K562 (cell line): ENCODE measurements around the gene SIRT3. TPM values are rescaled to one million over a fixed set of nuclear protein-coding genes. Genes with fewer than 3 reads are reported as not detected.

Source experiments
- CSDE1 ChIP-seq, 2 experiments: fragments of 450-650 bp; IDR thresholded peaks; 2 replicates each; pipeline ENCODE4 v1.6.1; 2016; ENCODE audit warnings: mild to moderate bottlenecking in 1 of 2
- ELF2 ChIP-seq: fragments of 250-450 bp; sonication (Bioruptor Pico); IDR thresholded peaks from 2 replicates; pipeline ENCODE4 v1.5.0; 2021; ENCODE audit warnings: mild to moderate bottlenecking
- FOXA3 ChIP-seq, 2 experiments: fragments of 450-650 bp in 1 of 2; sonication (generic) in 1 of 2; formaldehyde crosslinking; IDR thresholded peaks in 1 of 2; conservative IDR thresholded peaks in 1 of 2; 2 replicates each; pipeline versions ENCODE4 v1.4.0 to v1.8.0; 2020 to 2022; ENCODE audit warnings: mild to moderate bottlenecking in 2 of 2, missing genetic modification reagents in 1 of 2
- GATAD2A ChIP-seq: fragments of 450-650 bp; IDR thresholded peaks from 2 replicates; pipeline ENCODE4 v1.6.1; 2017
- HDAC8 ChIP-seq: fragments of 450-650 bp; IDR thresholded peaks from 2 replicates; pipeline ENCODE4 v1.6.1; 2016; ENCODE audit warnings: mild to moderate bottlenecking, missing genetic modification characterization, moderate library complexity, missing compliant biosample characterization
- ZNF146 ChIP-seq: IDR thresholded peaks from one replicate; pipeline ENCODE4 v1.6.1; 2018; ENCODE audit warnings: missing compliant biosample characterization; ENCODE audit not compliant: unreplicated experiment
- ZNF408 ChIP-seq: fragments of 250-450 bp; sonication (Bioruptor Pico); IDR thresholded peaks from 2 replicates; pipeline ENCODE4 v1.4.0; 2020; ENCODE audit warnings: low read depth, mild to moderate bottlenecking, moderate library complexity
- ZNF589 ChIP-seq: fragments of 200-800 bp; sonication (Bioruptor generic); IDR thresholded peaks from 2 replicates; pipeline ENCODE4 v1.6.1; 2016; ENCODE audit warnings: low read depth, missing genetic modification characterization, missing compliant biosample characterization
- polyA plus RNA-seq, 8 experiments: library from polyadenylated mRNA; depleted of rRNA in 4 of 8; stranded (reverse) in 5 of 8; unstranded in 3 of 8; fragments of >200 nt; fragmentation: Nextera tagmentation in 2 of 8; fragmentation: Illumina TruSeq in 1 of 8; extraction: Ambion mirVana in 2 of 8; extraction: Trizol in 1 of 8; gene quantifications; 2 replicates each; pipeline versions ENCODE4 v1.2.1 to v1.2.3, GENCODE V29; 2011 to 2014; ENCODE audit warnings: inconsistent platforms in 1 of 8, missing spikeins in 1 of 8
- total RNA-seq, 7 experiments: library from RNA; depleted of rRNA in 6 of 7; stranded (reverse); fragments of >200 nt in 6 of 7; fragmentation: Illumina TruSeq in 2 of 7; extraction: Trizol in 2 of 7; gene quantifications; 2 replicates each; pipeline versions ENCODE4 v1.2.1 to v1.2.3, GENCODE V29; 2011 to 2021; ENCODE audit warnings: low replicate concordance in 1 of 7
- TF ChIP-seq, protein P1 (sequence below): sonication (generic); formaldehyde crosslinking; IDR thresholded peaks from 2 replicates; pipeline ENCODE4 v1.8.0; 2022; ENCODE audit warnings: missing genetic modification reagents, mild to moderate bottlenecking, borderline replicate concordance
- TF ChIP-seq, protein P2 (sequence below): sonication (generic); formaldehyde crosslinking; IDR thresholded peaks from 2 replicates; pipeline ENCODE4 v1.8.1; 2023; ENCODE audit warnings: mild to moderate bottlenecking, missing genetic modification reagents
- TF ChIP-seq, protein P3 (sequence below): sonication (generic); formaldehyde crosslinking; IDR thresholded peaks from 2 replicates; pipeline ENCODE4 v1.8.0; 2023; ENCODE audit warnings: mild to moderate bottlenecking, missing genetic modification reagents
- TF ChIP-seq, protein P4 (sequence below): fragments of 250-450 bp; sonication (Bioruptor Pico); IDR thresholded peaks from 2 replicates; pipeline ENCODE4 v1.8.0; 2022; ENCODE audit warnings: inconsistent platforms

Gene SIRT3
- total and polyA plus RNA-seq, 9 of the 15 experiments (the other 6 are each of a cell fraction or from before 2014, with no cell fraction given) = 1.9 to 27.5 (median 14.5) TPM

DNA sequence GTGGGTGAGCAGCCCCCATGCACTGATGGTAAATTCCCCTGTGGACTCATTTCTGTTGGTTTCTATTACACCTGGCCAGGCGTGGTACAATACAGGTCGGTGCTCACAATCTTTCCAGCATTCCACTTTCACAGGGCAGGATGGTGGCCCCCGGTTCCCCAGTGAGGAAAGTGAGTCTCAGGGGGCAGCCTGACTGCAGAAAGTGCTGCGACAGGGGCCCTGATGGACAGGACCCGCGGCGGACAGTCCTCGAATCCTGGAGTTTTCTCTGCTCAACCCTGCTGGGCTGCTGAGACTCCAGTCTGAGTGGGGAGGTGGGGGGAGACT is 49.7 kb upstream of the SIRT3 start (continued):
- TF ChIP-seq ZNF408 (CRISPR knock-in tag) = no peak
- TF ChIP-seq GATAD2A = no peak
- no peak for TF ChIP-seq ZNF146 (CRISPR knock-in tag)
- TF ChIP-seq CSDE1 (IDR thresholded peaks at IDR 0.05) = no peak
- TF ChIP-seq, protein P1, sequence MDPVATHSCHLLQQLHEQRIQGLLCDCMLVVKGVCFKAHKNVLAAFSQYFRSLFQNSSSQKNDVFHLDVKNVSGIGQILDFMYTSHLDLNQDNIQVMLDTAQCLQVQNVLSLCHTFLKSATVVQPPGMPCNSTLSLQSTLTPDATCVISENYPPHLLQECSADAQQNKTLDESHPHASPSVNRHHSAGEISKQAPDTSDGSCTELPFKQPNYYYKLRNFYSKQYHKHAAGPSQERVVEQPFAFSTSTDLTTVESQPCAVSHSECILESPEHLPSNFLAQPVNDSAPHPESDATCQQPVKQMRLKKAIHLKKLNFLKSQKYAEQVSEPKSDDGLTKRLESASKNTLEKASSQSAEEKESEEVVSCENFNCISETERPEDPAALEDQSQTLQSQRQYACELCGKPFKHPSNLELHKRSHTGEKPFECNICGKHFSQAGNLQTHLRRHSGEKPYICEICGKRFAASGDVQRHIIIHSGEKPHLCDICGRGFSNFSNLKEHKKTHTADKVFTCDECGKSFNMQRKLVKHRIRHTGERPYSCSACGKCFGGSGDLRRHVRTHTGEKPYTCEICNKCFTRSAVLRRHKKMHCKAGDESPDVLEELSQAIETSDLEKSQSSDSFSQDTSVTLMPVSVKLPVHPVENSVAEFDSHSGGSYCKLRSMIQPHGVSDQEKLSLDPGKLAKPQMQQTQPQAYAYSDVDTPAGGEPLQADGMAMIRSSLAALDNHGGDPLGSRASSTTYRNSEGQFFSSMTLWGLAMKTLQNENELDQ = no peak
- TF ChIP-seq, protein P2, sequence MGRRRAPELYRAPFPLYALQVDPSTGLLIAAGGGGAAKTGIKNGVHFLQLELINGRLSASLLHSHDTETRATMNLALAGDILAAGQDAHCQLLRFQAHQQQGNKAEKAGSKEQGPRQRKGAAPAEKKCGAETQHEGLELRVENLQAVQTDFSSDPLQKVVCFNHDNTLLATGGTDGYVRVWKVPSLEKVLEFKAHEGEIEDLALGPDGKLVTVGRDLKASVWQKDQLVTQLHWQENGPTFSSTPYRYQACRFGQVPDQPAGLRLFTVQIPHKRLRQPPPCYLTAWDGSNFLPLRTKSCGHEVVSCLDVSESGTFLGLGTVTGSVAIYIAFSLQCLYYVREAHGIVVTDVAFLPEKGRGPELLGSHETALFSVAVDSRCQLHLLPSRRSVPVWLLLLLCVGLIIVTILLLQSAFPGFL (CRISPR knock-in tag) = no peak
- TF ChIP-seq ZNF589 (CRISPR knock-in tag) = no peak
- TF ChIP-seq HDAC8 (tag) = no peak
- TF ChIP-seq, protein P3, sequence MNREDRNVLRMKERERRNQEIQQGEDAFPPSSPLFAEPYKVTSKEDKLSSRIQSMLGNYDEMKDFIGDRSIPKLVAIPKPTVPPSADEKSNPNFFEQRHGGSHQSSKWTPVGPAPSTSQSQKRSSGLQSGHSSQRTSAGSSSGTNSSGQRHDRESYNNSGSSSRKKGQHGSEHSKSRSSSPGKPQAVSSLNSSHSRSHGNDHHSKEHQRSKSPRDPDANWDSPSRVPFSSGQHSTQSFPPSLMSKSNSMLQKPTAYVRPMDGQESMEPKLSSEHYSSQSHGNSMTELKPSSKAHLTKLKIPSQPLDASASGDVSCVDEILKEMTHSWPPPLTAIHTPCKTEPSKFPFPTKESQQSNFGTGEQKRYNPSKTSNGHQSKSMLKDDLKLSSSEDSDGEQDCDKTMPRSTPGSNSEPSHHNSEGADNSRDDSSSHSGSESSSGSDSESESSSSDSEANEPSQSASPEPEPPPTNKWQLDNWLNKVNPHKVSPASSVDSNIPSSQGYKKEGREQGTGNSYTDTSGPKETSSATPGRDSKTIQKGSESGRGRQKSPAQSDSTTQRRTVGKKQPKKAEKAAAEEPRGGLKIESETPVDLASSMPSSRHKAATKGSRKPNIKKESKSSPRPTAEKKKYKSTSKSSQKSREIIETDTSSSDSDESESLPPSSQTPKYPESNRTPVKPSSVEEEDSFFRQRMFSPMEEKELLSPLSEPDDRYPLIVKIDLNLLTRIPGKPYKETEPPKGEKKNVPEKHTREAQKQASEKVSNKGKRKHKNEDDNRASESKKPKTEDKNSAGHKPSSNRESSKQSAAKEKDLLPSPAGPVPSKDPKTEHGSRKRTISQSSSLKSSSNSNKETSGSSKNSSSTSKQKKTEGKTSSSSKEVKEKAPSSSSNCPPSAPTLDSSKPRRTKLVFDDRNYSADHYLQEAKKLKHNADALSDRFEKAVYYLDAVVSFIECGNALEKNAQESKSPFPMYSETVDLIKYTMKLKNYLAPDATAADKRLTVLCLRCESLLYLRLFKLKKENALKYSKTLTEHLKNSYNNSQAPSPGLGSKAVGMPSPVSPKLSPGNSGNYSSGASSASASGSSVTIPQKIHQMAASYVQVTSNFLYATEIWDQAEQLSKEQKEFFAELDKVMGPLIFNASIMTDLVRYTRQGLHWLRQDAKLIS (CRISPR knock-in tag) = no peak
- TF ChIP-seq FOXA3 (CRISPR knock-in tag; conservative IDR thresholded peaks at IDR 0.05 in 1 of 2, IDR thresholded peaks at IDR 0.05 in 1 of 2) = no peak
- no peak for TF ChIP-seq ELF2 (CRISPR knock-in tag)
- TF ChIP-seq, protein P4, sequence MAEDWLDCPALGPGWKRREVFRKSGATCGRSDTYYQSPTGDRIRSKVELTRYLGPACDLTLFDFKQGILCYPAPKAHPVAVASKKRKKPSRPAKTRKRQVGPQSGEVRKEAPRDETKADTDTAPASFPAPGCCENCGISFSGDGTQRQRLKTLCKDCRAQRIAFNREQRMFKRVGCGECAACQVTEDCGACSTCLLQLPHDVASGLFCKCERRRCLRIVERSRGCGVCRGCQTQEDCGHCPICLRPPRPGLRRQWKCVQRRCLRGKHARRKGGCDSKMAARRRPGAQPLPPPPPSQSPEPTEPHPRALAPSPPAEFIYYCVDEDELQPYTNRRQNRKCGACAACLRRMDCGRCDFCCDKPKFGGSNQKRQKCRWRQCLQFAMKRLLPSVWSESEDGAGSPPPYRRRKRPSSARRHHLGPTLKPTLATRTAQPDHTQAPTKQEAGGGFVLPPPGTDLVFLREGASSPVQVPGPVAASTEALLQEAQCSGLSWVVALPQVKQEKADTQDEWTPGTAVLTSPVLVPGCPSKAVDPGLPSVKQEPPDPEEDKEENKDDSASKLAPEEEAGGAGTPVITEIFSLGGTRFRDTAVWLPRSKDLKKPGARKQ (CRISPR knock-in tag) = no peak
- TF ChIP-seq, all 486 proteins: peak for 0
